ENCODE measurements around the gene RAPGEF5. TPM values are rescaled to one million over a fixed set of nuclear protein-coding genes. Genes with fewer than 3 reads are reported as not detected.

The RAPGEF5 gene
- total and polyA plus RNA-seq, 10 of the 15 experiments (the other 5 are each of a cell fraction or from before 2014, with no cell fraction given): 0.38 to 4.0 (median 1.6) TPM; not detected in 1

- Histone ChIP-seq H3K27me3 (replicated peaks in 1 of 2; ENCODE audit: control insufficient read depth in 2 of 2, insufficient read depth in 2 of 2, low read length in 1 of 2) (no peaks in the 10 kb centered on the region), H4K20me1 (ENCODE audit: control insufficient read depth, insufficient read depth) (no peaks in the 10 kb centered on the region), H2AFZ (ENCODE audit: control insufficient read depth, low read depth, low read length) (no peak overlapping the region), H3K27ac (ENCODE audit: control insufficient read depth, insufficient read depth) (no peak overlapping the region), H3K4me2 (ENCODE audit: control insufficient read depth, insufficient read depth) (no peak overlapping the region), H3K36me3 (ENCODE audit: control insufficient read depth in 2 of 2, insufficient read depth in 2 of 2, low read length in 1 of 2) (no peaks in the 10 kb centered on the region), H3K9me3 (replicated peaks; ENCODE audit: control insufficient read depth, insufficient read depth, low read length) (no peaks in the 10 kb centered on the region; the same call in 2 of the 3 replicates), H3K4me3 (no peak overlapping the region), H3K79me2 (ENCODE audit: control insufficient read depth, insufficient read depth, low read length) (no peaks in the 10 kb centered on the region), H3K9ac (ENCODE audit: control insufficient read depth, insufficient read depth, low read length) (no peak overlapping the region), H3K4me1 (ENCODE audit: control insufficient read depth, insufficient read depth, low read length) (no peaks in the 10 kb centered on the region)
- BruUV-seq (replicated peaks): no TSS peak
- CTCF ChIA-PET: no interaction called here
- in situ Hi-C loops (cut with MboI) (no loop called here), intact Hi-C loops (cut with micrococcal nuclease; ENCODE audit: unreplicated experiment) (no loop called here)
- WGBS (ENCODE audit: insufficient coverage, insufficient replicate concordance, low lambda C conversion rate, missing lambda C conversion rate): 22% methylated on average over 2 of the region's 2 CpGs
- SMC1A ChIA-PET (ENCODE audit: uncharacterized antibody, unreplicated experiment): interaction anchor here (1.4 kb wide), 1 partner anchor 23 kb away, joined by 3 read pairs; no protein-coding TSS in a partner anchor
- TF ChIP-seq SP1 (IDR thresholded peaks at IDR 0.05; ENCODE audit: low read depth, low read length): no peak
- TF ChIP-seq PAX8 (IDR thresholded peaks at IDR 0.05): no peak
- no peak for TF ChIP-seq SMARCA5 (IDR thresholded peaks at IDR 0.05)
- no peak for TF ChIP-seq USF2 (IDR thresholded peaks at IDR 0.05; ENCODE audit: borderline replicate concordance, low read depth, low read length)
- TF ChIP-seq POLR2A (IDR thresholded peaks at IDR 0.05; ENCODE audit: low read depth, low read length): no peak
- TF ChIP-seq ASH2L (IDR thresholded peaks at IDR 0.05; ENCODE audit: borderline replicate concordance, low read depth): no peak
- no peak for TF ChIP-seq HDAC6 (IDR thresholded peaks at IDR 0.05; ENCODE audit: unreplicated experiment)
- no peak for TF ChIP-seq ZBED1 (IDR thresholded peaks at IDR 0.05; ENCODE audit: borderline replicate concordance)
- no peak for TF ChIP-seq BACH1 (IDR thresholded peaks at IDR 0.05; ENCODE audit: borderline replicate concordance)
- POLR2A ChIA-PET: interaction anchor here (0.6 kb wide), 1 partner anchor 75 kb away, joined by 3 read pairs; no protein-coding TSS in a partner anchor
- ATAC-seq (no peak), DNase-seq (ENCODE audit: low read depth, low spot score) (no peak), FAIRE-seq (no peak)
- RAD21 ChIA-PET (ENCODE audit: unreplicated experiment): no interaction called here
Measured at GRCh38 chr7:22305706-22306105, 51.2 kb downstream of the RAPGEF5 start.

Data from GM12878 (cell line).